B cell (primary cell): Measurements from ENCODE around the gene MOXD1. TPM values are rescaled to one million over a fixed set of nuclear protein-coding genes. Genes with fewer than 3 reads are reported as not detected.

Experiments used
- ATAC-seq: fragments of 200-7000 bp; cut with Tn5 transposase; one replicate; pipeline ENCODE4 v1.10.0; 2021; ENCODE audit warnings: low read depth, mild to moderate bottlenecking, moderate number of reproducible peaks, moderate library complexity
- CTCF ChIA-PET: fragments of 350-600 bp; sonication (Branson Sonifier 250); formaldehyde crosslinking; loops from one replicate; lab custom pipeline; 2021; ENCODE audit warnings: antibody characterized with exemption, inconsistent platforms; lab: Charles Lee
- POLR2A ChIA-PET: fragments of 350-600 bp; sonication (Branson Sonifier 250); formaldehyde crosslinking; loops from one replicate; lab custom pipeline; 2021; ENCODE audit warnings: antibody characterized with exemption; lab: Charles Lee
- DNase-seq: peaks from one replicate; pipeline ENCODE4 v3.0.0; 2013
- H2AFZ ChIP-seq: 2 replicates; pipeline ENCODE4 v1.6.1; 2012; ENCODE audit warnings: mild to moderate bottlenecking, low read depth, low read length; ENCODE audit not compliant: insufficient read depth, poor library complexity, severe bottlenecking
- H3K27ac ChIP-seq, 2 donors: 1 replicate in 1 of 2; 2 replicates in 1 of 2; pipeline ENCODE4 v1.5.1; 2012 to 2013; ENCODE audit warnings: low read length in 2 of 2, mild to moderate bottlenecking in 2 of 2, moderate library complexity in 1 of 2
- H3K27me3 ChIP-seq, 4 experiments: fragments of 200-600 bp in 1 of 4; sonication (generic) in 1 of 4; replicated peaks in 1 of 4; 1 replicate in 2 of 4; 2 replicates in 2 of 4; pipeline versions ENCODE4 v1.6.1 to v1.7.0; 2013 to 2016; ENCODE audit warnings: low read length in 3 of 4, mild to moderate bottlenecking in 2 of 4, mixed read lengths in 1 of 4, moderate library complexity in 1 of 4; ENCODE audit not compliant: insufficient read depth in 4 of 4, control insufficient read depth in 3 of 4; ENCODE audit errors: control extremely low read depth in 1 of 4
- H3K36me3 ChIP-seq, 2 experiments: replicated peaks in 1 of 2; 1 replicate in 1 of 2; 2 replicates in 1 of 2; pipeline versions ENCODE4 v1.6.1 to v1.7.1; 2013; ENCODE audit warnings: low read length in 1 of 2; ENCODE audit not compliant: insufficient read depth in 2 of 2, control insufficient read depth in 1 of 2; ENCODE audit errors: control extremely low read depth in 1 of 2, extremely low read depth in 1 of 2
- H3K4me1 ChIP-seq, 2 donors: fragments of 200-600 bp in 1 of 2; sonication (generic) in 1 of 2; 1 replicate in 1 of 2; 2 replicates in 1 of 2; pipeline versions ENCODE4 v1.5.1 to v1.6.1; 2013 to 2017; ENCODE audit warnings: low read length in 2 of 2; ENCODE audit not compliant: control insufficient read depth in 2 of 2, insufficient read depth in 2 of 2
- H3K4me2 ChIP-seq: replicated peaks from 2 replicates; pipeline ENCODE3; 2012; ENCODE audit warnings: mild to moderate bottlenecking, low read depth, low read length; ENCODE audit not compliant: poor library complexity, severe bottlenecking
- H3K4me3 ChIP-seq, 5 experiments: fragments of 200-600 bp in 1 of 5; sonication (generic) in 1 of 5; 1 replicate in 3 of 5; 2 replicates in 2 of 5; pipeline versions ENCODE4 v1.5.1 to v1.7.0; 2011 to 2016; ENCODE audit warnings: low read length in 4 of 5, mild to moderate bottlenecking in 4 of 5, low read depth in 2 of 5, control low read depth in 1 of 5, moderate library complexity in 1 of 5; ENCODE audit not compliant: insufficient read depth in 1 of 5; ENCODE audit errors: control extremely low read depth in 1 of 5, extremely low read depth in 1 of 5
- H3K79me2 ChIP-seq: fragments of 200-600 bp; sonication (generic); one replicate; pipeline ENCODE4 v1.6.0; 2016; ENCODE audit warnings: low read length; ENCODE audit not compliant: control insufficient read depth, insufficient read depth
- H3K9ac ChIP-seq: fragments of 200-600 bp; sonication (generic); 2 replicates; pipeline ENCODE4 v1.6.1; 2017; ENCODE audit warnings: mild to moderate bottlenecking, low read length, moderate library complexity
- H3K9me3 ChIP-seq, 3 donors: one replicate each; pipeline versions ENCODE4 v1.6.1 to v1.7.1; 2013; ENCODE audit warnings: low read length in 2 of 3; ENCODE audit not compliant: control insufficient read depth in 2 of 3, insufficient read depth in 1 of 3; ENCODE audit errors: control extremely low read depth in 1 of 3
- H4K20me1 ChIP-seq: 2 replicates; pipeline ENCODE4 v1.6.0; 2012; ENCODE audit warnings: mild to moderate bottlenecking, low read length; ENCODE audit not compliant: insufficient read depth, control insufficient read depth, poor library complexity, severe bottlenecking
- H3K27ac Mint-ChIP-seq: one replicate; pipeline ENCODE4 v1.8.0; 2021; ENCODE audit warnings: mixed read lengths
- H3K27me3 Mint-ChIP-seq: one replicate; pipeline ENCODE4 v1.8.0; 2021; ENCODE audit warnings: mixed read lengths
- H3K4me1 Mint-ChIP-seq: one replicate; pipeline ENCODE4 v1.8.0; 2021; ENCODE audit warnings: mixed read lengths
- H3K4me3 Mint-ChIP-seq: one replicate; pipeline ENCODE4 v1.8.0; 2021; ENCODE audit warnings: mixed read lengths
- H3K9me3 Mint-ChIP-seq: one replicate; pipeline ENCODE4 v1.8.0; 2022; ENCODE audit warnings: mixed read lengths; ENCODE audit not compliant: insufficient read depth
- EZH2 ChIP-seq: IDR thresholded peaks from 2 replicates; pipeline ENCODE4 v1.6.1; 2012; ENCODE audit warnings: borderline replicate concordance, low read depth, mild to moderate bottlenecking, moderate library complexity, low read length; ENCODE audit not compliant: insufficient read depth, poor library complexity, severe bottlenecking
- WGBS: methylation state at CpG from one replicate; pipeline ENCODE4 v1.1.5; 2013; ENCODE audit warnings: missing lambda C conversion rate; ENCODE audit not compliant: insufficient coverage; 5-methylcytosine and 5-hydroxymethylcytosine counted together
- intact Hi-C: fragments of 100-400 bp; cut with micrococcal nuclease; formaldehyde crosslinking; loops from one replicate; pipeline ENCODE4 v1.10.0; 2022
- polyA plus RNA-seq: library from polyadenylated mRNA; depleted of rRNA; stranded (reverse); fragments of >200 nt; gene quantifications from 2 replicates; pipeline ENCODE4 v1.2.3, GENCODE V29; 2012
- total RNA-seq, 2 donors: library from RNA; stranded (reverse); fragments of 120-200 nt in 1 of 2; gene quantifications; 1 replicate in 1 of 2; 2 replicates in 1 of 2; pipeline versions ENCODE4 v1.2.3 to v1.2.4, GENCODE V29; 2013 to 2022
- TF ChIP-seq, protein P1 (sequence below): fragments of 200-600 bp; IDR thresholded peaks from one replicate; pipeline ENCODE4 v1.8.0; 2022; ENCODE audit warnings: antibody characterized with exemption, mild to moderate bottlenecking

Gene MOXD1
- total and polyA plus RNA-seq, 2 donors (not counting 1 experiment from before 2014, with no cell fraction given): 1.5 to 7.0 TPM

DNA sequence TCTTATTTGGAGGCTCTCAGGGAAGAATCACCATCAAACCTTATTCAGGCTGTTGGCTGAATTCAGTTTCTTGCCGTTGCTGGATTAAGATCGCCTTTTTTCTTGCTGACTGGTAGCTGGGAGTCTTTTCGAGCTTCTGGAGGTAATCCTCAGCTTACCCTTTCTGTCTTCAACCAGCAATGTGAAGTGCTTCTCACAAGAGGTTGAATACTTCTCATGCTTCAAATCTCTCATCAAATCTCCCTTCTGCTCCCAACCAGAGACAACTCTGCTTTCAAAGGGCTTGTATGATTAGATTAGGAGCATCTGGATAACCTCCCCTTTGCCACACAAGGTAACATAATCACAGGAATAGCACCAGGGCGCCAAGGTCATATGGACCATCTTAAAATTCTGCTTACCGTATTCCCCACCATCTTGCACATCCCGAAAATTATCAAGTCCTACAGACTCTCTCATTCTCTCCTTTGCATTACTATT lies 137.2 kb downstream of the MOXD1 start:
- TF ChIP-seq, protein P1, sequence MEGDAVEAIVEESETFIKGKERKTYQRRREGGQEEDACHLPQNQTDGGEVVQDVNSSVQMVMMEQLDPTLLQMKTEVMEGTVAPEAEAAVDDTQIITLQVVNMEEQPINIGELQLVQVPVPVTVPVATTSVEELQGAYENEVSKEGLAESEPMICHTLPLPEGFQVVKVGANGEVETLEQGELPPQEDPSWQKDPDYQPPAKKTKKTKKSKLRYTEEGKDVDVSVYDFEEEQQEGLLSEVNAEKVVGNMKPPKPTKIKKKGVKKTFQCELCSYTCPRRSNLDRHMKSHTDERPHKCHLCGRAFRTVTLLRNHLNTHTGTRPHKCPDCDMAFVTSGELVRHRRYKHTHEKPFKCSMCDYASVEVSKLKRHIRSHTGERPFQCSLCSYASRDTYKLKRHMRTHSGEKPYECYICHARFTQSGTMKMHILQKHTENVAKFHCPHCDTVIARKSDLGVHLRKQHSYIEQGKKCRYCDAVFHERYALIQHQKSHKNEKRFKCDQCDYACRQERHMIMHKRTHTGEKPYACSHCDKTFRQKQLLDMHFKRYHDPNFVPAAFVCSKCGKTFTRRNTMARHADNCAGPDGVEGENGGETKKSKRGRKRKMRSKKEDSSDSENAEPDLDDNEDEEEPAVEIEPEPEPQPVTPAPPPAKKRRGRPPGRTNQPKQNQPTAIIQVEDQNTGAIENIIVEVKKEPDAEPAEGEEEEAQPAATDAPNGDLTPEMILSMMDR: no peak
- no peak for TF ChIP-seq EZH2
- Mint-ChIP-seq H3K4me3 (no peak overlapping the region), H3K27ac (no peak overlapping the region), H3K4me1 (peaks cover 14% of the 10 kb centered on the region), H3K27me3 (peaks cover 5% of the 10 kb centered on the region), H3K9me3 (no peaks in the 10 kb centered on the region)
- ChIA-PET POLR2A (no interaction called here), CTCF (interaction anchor here (1.1 to 1.7 kb wide), 3 partner anchors 16 to 349 kb away, joined by 3 to 10 read pairs (median 3); no protein-coding TSS in a partner anchor)
- H3K36me3 ChIP-seq: no peaks in the 10 kb centered on the region
- WGBS: 100% methylated on average over 2 of the region's 6 CpGs
- DNase-seq (no peak), ATAC-seq (no peak)
- H3K4me1 ChIP-seq: peaks cover 15 to 17% of the 10 kb centered on the region in 2 donors
- no peak overlapping the region for H3K9ac ChIP-seq
- no peak overlapping the region for H2AFZ ChIP-seq
- H3K4me3 ChIP-seq: no peak overlapping the region
- no peaks in the 10 kb centered on the region for H4K20me1 ChIP-seq
- H3K79me2 ChIP-seq: no peaks in the 10 kb centered on the region
- no peak overlapping the region for H3K4me2 ChIP-seq
- no peak overlapping the region for H3K27ac ChIP-seq
- H3K27me3 ChIP-seq: no peaks in the 10 kb centered on the region
- H3K9me3 ChIP-seq: no peaks in the 10 kb centered on the region
- intact Hi-C loops: no loop called here

DNA sequence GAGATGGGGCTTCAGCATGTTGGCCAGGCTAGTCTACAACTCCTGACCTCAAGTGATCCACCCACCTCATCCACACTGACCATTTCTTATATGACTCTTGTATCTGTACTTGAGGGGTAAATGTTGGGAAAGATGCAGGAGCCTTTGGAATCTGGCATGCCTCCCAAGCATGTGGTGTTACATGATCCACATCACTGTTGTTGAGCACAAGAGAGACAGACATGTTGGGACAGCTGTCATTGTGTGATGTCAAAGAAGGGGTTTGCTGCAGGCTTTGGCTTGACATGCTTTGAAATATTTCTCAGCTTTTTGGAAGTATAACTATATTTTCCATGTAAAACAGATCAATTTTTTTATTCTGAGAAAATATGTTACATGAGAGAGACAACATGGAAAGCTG lies 139.9 kb downstream of the MOXD1 start:
- TF ChIP-seq, protein P1: no peak
- TF ChIP-seq EZH2: no peak
- no peak overlapping the region for H3K9ac ChIP-seq
- H2AFZ ChIP-seq: no peak overlapping the region
- Mint-ChIP-seq H3K4me1 (no peaks in the 10 kb centered on the region), H3K4me3 (no peak overlapping the region), H3K27me3 (peaks cover 6% of the 10 kb centered on the region), H3K27ac (no peak overlapping the region), H3K9me3 (no peaks in the 10 kb centered on the region)
- CTCF ChIA-PET: no interaction called here
- no peaks in the 10 kb centered on the region for H3K36me3 ChIP-seq
- no peak overlapping the region for H3K4me2 ChIP-seq
- no peaks in the 10 kb centered on the region for H3K27me3 ChIP-seq
- H3K27ac ChIP-seq: no peak overlapping the region
- no peak overlapping the region for H3K4me3 ChIP-seq
- no peaks in the 10 kb centered on the region for H3K9me3 ChIP-seq
- ATAC-seq: no peak
- H3K79me2 ChIP-seq: no peaks in the 10 kb centered on the region
- DNase-seq: no peak
- intact Hi-C loops: no loop called here
- no peaks in the 10 kb centered on the region for H3K4me1 ChIP-seq
- no peaks in the 10 kb centered on the region for H4K20me1 ChIP-seq
- POLR2A ChIA-PET: no interaction called here
